ENCODE results near the gene ACTN3. TPM values are rescaled to one million over a fixed set of nuclear protein-coding genes. Genes with fewer than 3 reads are reported as not detected.

ACTN3 gene
- total RNA-seq, 2 experiments from 2014 or later: 0.14 to 0.22 TPM

DNA sequence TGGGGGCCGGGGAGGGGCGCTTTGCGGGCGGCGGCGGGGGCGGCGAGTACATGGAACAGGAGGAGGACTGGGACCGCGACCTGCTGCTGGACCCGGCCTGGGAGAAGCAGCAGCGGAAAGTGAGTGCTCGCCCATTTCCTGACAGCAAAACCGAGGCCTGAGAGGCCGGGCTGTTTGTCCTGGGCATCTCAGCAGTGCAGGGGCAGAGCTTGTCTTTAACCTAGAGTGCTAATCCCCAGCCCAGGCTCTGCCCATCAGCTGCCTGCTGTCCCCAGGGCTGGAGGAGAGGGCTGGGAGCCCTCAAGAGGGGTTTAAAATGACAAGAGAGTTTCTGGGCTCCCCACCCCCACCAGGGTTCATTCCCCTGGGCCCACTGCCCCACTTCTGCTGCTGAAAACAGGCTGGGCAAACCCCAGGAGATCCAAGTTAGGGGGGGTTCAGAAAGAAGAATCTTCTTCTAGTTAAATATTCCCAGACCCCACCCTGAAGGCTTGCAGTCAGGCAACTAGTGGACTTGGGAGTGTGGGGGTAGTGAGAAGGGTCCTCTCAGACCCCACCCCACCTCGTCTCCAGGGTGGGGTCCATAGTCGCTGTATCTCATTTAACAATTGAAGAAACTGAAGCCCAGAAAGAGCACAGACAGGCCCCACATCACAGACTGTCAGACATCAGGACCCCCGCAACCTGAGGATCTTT is 411 bp downstream of the ACTN3 start:
- H3K27ac ChIP-seq (ENCODE audit: low read depth in 1 of 2, low read length in 2 of 2): no peak overlapping the region
- Mint-ChIP-seq H3K9me3 (no peaks in the 10 kb centered on the region), H3K27ac (no peak overlapping the region), H3K27me3 (no peaks in the 10 kb centered on the region), H3K36me3 (ENCODE audit: low read depth) (peaks cover 16% of the 10 kb centered on the region), H3K4me1 (ENCODE audit: low read depth) (peaks cover 30% of the 10 kb centered on the region), H3K4me3 (peak overlapping the region; percentile 90)
- H3K4me3 ChIP-seq (ENCODE audit: low read length): peak overlapping the region; percentile 76
- POLR2A ChIA-PET: interaction anchor here (1.2 to 4.8 kb wide), 12 partner anchors 8 to 175 kb away, joined by 3 to 26 read pairs (median 9); partner anchors contain the start of genes BBS1, CTSF, DPP3 and MRPL11
- CTCF ChIA-PET: interaction anchor here (1.7 kb wide), 1 partner anchor 108 kb away, joined by 6 read pairs; the partner anchor contains the start of gene MRPL11
- intact Hi-C loops (cut with DNase I, micrococcal nuclease): loop anchor here (2.0 kb wide), 2 partner anchors 66 to 80 kb away; partner anchors contain the start of genes DPP3 (in 1 of the 2) and PELI3 (in 1 of the 2)
- TF ChIP-seq, protein P1, sequence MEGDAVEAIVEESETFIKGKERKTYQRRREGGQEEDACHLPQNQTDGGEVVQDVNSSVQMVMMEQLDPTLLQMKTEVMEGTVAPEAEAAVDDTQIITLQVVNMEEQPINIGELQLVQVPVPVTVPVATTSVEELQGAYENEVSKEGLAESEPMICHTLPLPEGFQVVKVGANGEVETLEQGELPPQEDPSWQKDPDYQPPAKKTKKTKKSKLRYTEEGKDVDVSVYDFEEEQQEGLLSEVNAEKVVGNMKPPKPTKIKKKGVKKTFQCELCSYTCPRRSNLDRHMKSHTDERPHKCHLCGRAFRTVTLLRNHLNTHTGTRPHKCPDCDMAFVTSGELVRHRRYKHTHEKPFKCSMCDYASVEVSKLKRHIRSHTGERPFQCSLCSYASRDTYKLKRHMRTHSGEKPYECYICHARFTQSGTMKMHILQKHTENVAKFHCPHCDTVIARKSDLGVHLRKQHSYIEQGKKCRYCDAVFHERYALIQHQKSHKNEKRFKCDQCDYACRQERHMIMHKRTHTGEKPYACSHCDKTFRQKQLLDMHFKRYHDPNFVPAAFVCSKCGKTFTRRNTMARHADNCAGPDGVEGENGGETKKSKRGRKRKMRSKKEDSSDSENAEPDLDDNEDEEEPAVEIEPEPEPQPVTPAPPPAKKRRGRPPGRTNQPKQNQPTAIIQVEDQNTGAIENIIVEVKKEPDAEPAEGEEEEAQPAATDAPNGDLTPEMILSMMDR (IDR thresholded peaks at IDR 0.05): no peak
- peaks cover 9% of the 10 kb centered on the region for H3K36me3 ChIP-seq (ENCODE audit: insufficient read depth, low read length)
- H3K27me3 ChIP-seq (ENCODE audit: control insufficient read depth in 1 of 2, insufficient read depth in 2 of 2, low read length in 2 of 2): no peaks in the 10 kb centered on the region
- peaks cover 44% of the 10 kb centered on the region for H3K4me1 ChIP-seq (ENCODE audit: insufficient read depth, low read length)
- ATAC-seq (ENCODE audit: poor library complexity) (no peak), DNase-seq (no peak)
- H3K9me3 ChIP-seq (ENCODE audit: control insufficient read depth in 1 of 2, insufficient read depth in 1 of 2, low read length in 2 of 2): no peaks in the 10 kb centered on the region

GRCh38 chr11:66547662-66548009 is 933 bp downstream of the ACTN3 start:
- H3K4me3 ChIP-seq (ENCODE audit: low read length): no peak overlapping the region
- Mint-ChIP-seq H3K4me3 (peak overlapping the region; percentile 51), H3K4me1 (ENCODE audit: low read depth) (peaks cover 25% of the 10 kb centered on the region), H3K36me3 (ENCODE audit: low read depth) (peaks cover 11% of the 10 kb centered on the region), H3K27me3 (no peaks in the 10 kb centered on the region), H3K27ac (no peak overlapping the region), H3K9me3 (no peaks in the 10 kb centered on the region)
- H3K36me3 ChIP-seq (ENCODE audit: insufficient read depth, low read length): peaks cover 4% of the 10 kb centered on the region
- peaks cover 42% of the 10 kb centered on the region for H3K4me1 ChIP-seq (ENCODE audit: insufficient read depth, low read length)
- ChIA-PET CTCF (no interaction called here), POLR2A (interaction anchor here (1.2 to 4.8 kb wide), 2 partner anchors 8 to 91 kb away, joined by 3 to 26 read pairs; partner anchors contain the start of gene RBM4)
- no peaks in the 10 kb centered on the region for H3K9me3 ChIP-seq (ENCODE audit: control insufficient read depth in 1 of 2, insufficient read depth in 1 of 2, low read length in 2 of 2)
- no peak overlapping the region for H3K27ac ChIP-seq (ENCODE audit: low read depth in 1 of 2, low read length in 2 of 2)
- H3K27me3 ChIP-seq (ENCODE audit: control insufficient read depth in 1 of 2, insufficient read depth in 2 of 2, low read length in 2 of 2): no peaks in the 10 kb centered on the region
- no peak for DNase-seq
- TF ChIP-seq, protein P1 (IDR thresholded peaks at IDR 0.05): no peak
- intact Hi-C loops (cut with DNase I, micrococcal nuclease): loop anchor here (2.0 kb wide), 2 partner anchors 67 to 81 kb away; partner anchors contain the start of genes DPP3 (in 1 of the 2) and PELI3 (in 1 of the 2)
- no peak for ATAC-seq (ENCODE audit: poor library complexity)

DNA sequence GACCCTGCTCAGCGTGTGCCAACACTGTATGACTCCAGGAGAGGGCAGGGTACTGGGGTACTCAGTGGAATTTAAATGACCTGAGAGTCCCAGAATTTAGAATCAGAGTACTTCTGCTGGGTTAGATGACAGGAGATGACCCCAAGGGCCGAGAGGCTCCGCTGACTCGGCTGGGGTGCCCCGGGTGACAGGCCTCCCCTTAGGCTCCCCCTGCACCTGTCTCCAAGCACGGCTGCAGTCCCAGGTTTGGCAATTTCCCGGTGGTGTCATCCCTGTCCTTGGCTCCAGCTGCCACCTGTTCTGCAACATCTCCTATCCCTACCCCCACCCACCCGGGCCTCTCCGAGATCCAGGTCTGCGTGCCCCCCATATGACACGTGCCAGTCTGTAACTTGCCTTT is 1.3 kb downstream of the ACTN3 start:
- H3K27me3 ChIP-seq (ENCODE audit: control insufficient read depth in 1 of 2, insufficient read depth in 2 of 2, low read length in 2 of 2): no peaks in the 10 kb centered on the region
- Mint-ChIP-seq H3K27me3 (no peaks in the 10 kb centered on the region), H3K4me3 (peak overlapping the region; percentile 74), H3K36me3 (ENCODE audit: low read depth) (peaks cover 7% of the 10 kb centered on the region), H3K27ac (no peak overlapping the region), H3K4me1 (ENCODE audit: low read depth) (peaks cover 21% of the 10 kb centered on the region), H3K9me3 (no peaks in the 10 kb centered on the region)
- H3K4me1 ChIP-seq (ENCODE audit: insufficient read depth, low read length): peaks cover 38% of the 10 kb centered on the region
- H3K4me3 ChIP-seq (ENCODE audit: low read length): no peak overlapping the region
- peaks cover under 1% of the 10 kb centered on the region for H3K36me3 ChIP-seq (ENCODE audit: insufficient read depth, low read length)
- POLR2A ChIA-PET: no interaction called here
- TF ChIP-seq, protein P1 (IDR thresholded peaks at IDR 0.05): no peak
- no peak for ATAC-seq (ENCODE audit: poor library complexity)
- no peaks in the 10 kb centered on the region for H3K9me3 ChIP-seq (ENCODE audit: control insufficient read depth in 1 of 2, insufficient read depth in 1 of 2, low read length in 2 of 2)
- DNase-seq: no peak
- no peak overlapping the region for H3K27ac ChIP-seq (ENCODE audit: low read depth in 1 of 2, low read length in 2 of 2)
- CTCF ChIA-PET: no interaction called here
- intact Hi-C loops (cut with DNase I, micrococcal nuclease): no loop called here

Measured in CD4-positive, alpha-beta T cell (primary cell).